8988T (cell line): ENCODE results near the gene ABL2.
"Not testable (repeated sequence)": the region's sequence is repeated elsewhere in the genome, so short reads cannot be mapped to it uniquely, and the experiment has no call there.

Experiments
- DNase-seq: peaks from one replicate; pipeline ENCODE4 v3.0.0; 2011

The ABL2 gene

GRCh38 chr1:179208681-179209477, 20.6 kb downstream of the ABL2 start:
- no peak for DNase-seq

GRCh38 chr1:179206812-179207211, 22.7 kb downstream of the ABL2 start:
- no peak for DNase-seq

- no peak for DNase-seq
These were observed 24.2 kb downstream of the ABL2 start for GRCh38 chr1:179205284-179205683.

GRCh38 chr1:179202161-179202560, 27.3 kb downstream of the ABL2 start:
- no peak for DNase-seq

- no peak for DNase-seq
These were observed 28.9 kb downstream of the ABL2 start for GRCh38 chr1:179200586-179200985.

- DNase-seq: no peak
These were observed 31.7 kb downstream of the ABL2 start for GRCh38 chr1:179197690-179198297.

GRCh38 chr1:179195857-179196256, 33.6 kb downstream of the ABL2 start:
- not testable (repeated sequence) for DNase-seq

GRCh38 chr1:179195376-179195775, 34.1 kb downstream of the ABL2 start:
- no peak for DNase-seq

- DNase-seq: no peak
These were observed 35.4 kb downstream of the ABL2 start for GRCh38 chr1:179194068-179194537.

GRCh38 chr1:179190861-179191260, 38.6 kb downstream of the ABL2 start:
- no peak for DNase-seq

GRCh38 chr1:179187735-179188471, 41.6 kb downstream of the ABL2 start:
- DNase-seq: no peak

- DNase-seq: no peak
These were observed 42.4 kb downstream of the ABL2 start for GRCh38 chr1:179187043-179187442.

- DNase-seq: no peak
These were observed 45.1 kb downstream of the ABL2 start for GRCh38 chr1:179184403-179184802.

- no peak for DNase-seq
These were observed 45.6 kb downstream of the ABL2 start for GRCh38 chr1:179183857-179184256.

GRCh38 chr1:179178950-179179349, 50.5 kb downstream of the ABL2 start:
- DNase-seq: no peak

GRCh38 chr1:179178183-179178582, 51.3 kb downstream of the ABL2 start:
- DNase-seq: no peak

- no peak for DNase-seq
These were observed 51.9 kb downstream of the ABL2 start for GRCh38 chr1:179177615-179178014.

GRCh38 chr1:179177182-179177581, 52.3 kb downstream of the ABL2 start:
- no peak for DNase-seq

GRCh38 chr1:179175011-179175841, 54.3 kb downstream of the ABL2 start:
- no peak for DNase-seq

GRCh38 chr1:179170468-179170770, 59.1 kb downstream of the ABL2 start:
- not testable (repeated sequence) for DNase-seq

GRCh38 chr1:179169616-179170467, 59.6 kb downstream of the ABL2 start:
- DNase-seq: no peak

- DNase-seq: no peak
These were observed 60.9 kb downstream of the ABL2 start for GRCh38 chr1:179168536-179168935.
